KOPT-K1 (cell line): ENCODE measurements around the gene ABCA1.

Experiments
- H3K27ac ChIP-seq: fragments of 200-600 bp; sonication (generic); 2 replicates; pipeline ENCODE4 v1.5.1; 2016; ENCODE audit warnings: antibody characterized with exemption, mild to moderate bottlenecking, low read depth, low read length; ENCODE audit not compliant: poor library complexity, severe bottlenecking
- H3K36me3 ChIP-seq: fragments of 200-600 bp; sonication (generic); 2 replicates; pipeline ENCODE4 v1.5.1; 2017; ENCODE audit warnings: antibody characterized with exemption, mild to moderate bottlenecking, low read length, moderate library complexity; ENCODE audit not compliant: insufficient read depth
- H3K9me3 ChIP-seq: fragments of 200-600 bp; sonication (generic); 2 replicates; pipeline ENCODE4 v1.5.1; 2017; ENCODE audit warnings: antibody characterized with exemption, low read length, mild to moderate bottlenecking; ENCODE audit not compliant: insufficient read depth, poor library complexity, severe bottlenecking

Gene ABCA1

GRCh38 chr9:104747565-104748358 is 180.2 kb downstream of the ABCA1 start, which contains the start of gene NIPSNAP3A:
Gene NIPSNAP3A, plus strand, starts transcription at chr9:104747683. Its CDS starts 110 bp downstream, at chr9:104747793.
- no peaks in the 10 kb centered on the region for H3K9me3 ChIP-seq
- peaks cover 15% of the 10 kb centered on the region for H3K36me3 ChIP-seq
- H3K27ac ChIP-seq = peak within 1 kb of the TSS; percentile 94

DNA sequence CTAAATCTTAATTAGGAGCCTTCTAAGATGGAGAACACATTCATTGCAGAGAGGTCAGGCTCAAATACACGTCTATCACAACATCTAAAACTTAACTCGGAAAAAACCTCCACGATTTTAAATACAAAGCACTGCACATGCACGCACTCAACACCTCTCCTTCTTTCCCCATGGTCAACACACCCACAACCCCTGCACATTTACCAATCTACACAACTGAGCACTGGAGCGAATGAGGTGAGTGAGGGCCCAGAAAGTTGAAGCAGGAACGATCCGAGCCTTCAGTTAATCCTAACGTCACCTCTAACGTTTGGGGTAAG is 180.8 kb downstream of the ABCA1 start:
- Histone ChIP-seq H3K36me3 (peaks cover 9% of the 10 kb centered on the region; the same call in 1 of the 2 replicates), H3K27ac (peak overlapping the region; percentile 94), H3K9me3 (no peaks in the 10 kb centered on the region)

DNA sequence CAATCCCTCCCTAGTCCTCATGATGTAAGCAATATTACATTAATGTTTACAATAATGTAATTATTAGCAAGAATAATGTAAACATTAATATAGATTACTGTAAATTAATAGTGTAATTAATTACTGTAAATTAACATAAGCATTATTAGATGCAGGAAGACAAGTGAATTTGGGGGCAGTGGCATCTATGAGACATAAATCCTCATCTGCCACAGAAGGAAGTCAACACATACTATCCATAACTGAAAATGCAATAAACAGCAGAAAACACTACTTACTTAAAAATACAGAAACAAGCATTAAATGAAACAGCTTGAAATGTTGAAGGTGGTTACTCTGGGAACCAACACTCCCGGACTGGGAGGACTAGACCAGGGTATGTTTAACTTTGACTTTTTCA is 181.2 kb downstream of the ABCA1 start:
- peaks cover 7% of the 10 kb centered on the region; the same call in 1 of the 2 replicates for H3K36me3 ChIP-seq
- no peaks in the 10 kb centered on the region for H3K9me3 ChIP-seq
- H3K27ac ChIP-seq = peak overlapping the region; percentile 94

DNA sequence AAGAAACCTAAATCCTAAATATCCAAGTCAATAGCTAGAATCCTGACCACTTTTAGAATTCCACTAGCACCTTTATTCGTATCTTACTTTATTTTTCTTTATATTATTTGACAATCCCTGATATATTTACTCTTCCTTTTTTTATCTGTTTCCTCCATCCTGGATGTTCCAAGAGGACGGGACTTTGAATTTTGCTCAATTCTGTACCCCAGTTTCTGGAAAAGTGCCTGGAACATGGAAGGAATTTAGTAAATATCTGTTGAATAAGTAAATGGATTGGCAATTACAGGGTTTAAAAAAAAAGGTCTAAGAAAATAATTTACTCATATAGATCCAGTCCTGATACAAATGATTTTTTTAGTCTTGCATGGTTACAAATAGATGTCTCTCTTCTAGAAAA is 181.7 kb downstream of the ABCA1 start:
- H3K36me3 ChIP-seq = peaks cover 2% of the 10 kb centered on the region; the same call in 1 of the 2 replicates
- no peaks in the 10 kb centered on the region for H3K9me3 ChIP-seq
- no peak overlapping the region for H3K27ac ChIP-seq

- H3K36me3 ChIP-seq = no peaks in the 10 kb centered on the region
- no peaks in the 10 kb centered on the region for H3K9me3 ChIP-seq
- no peak overlapping the region for H3K27ac ChIP-seq
These were observed 182.1 kb downstream of the ABCA1 start for GRCh38 chr9:104745852-104746251.

GRCh38 chr9:104743376-104743985 is 184.5 kb downstream of the ABCA1 start:
- Histone ChIP-seq H3K36me3 (no peaks in the 10 kb centered on the region), H3K27ac (no peak overlapping the region), H3K9me3 (no peaks in the 10 kb centered on the region)

DNA sequence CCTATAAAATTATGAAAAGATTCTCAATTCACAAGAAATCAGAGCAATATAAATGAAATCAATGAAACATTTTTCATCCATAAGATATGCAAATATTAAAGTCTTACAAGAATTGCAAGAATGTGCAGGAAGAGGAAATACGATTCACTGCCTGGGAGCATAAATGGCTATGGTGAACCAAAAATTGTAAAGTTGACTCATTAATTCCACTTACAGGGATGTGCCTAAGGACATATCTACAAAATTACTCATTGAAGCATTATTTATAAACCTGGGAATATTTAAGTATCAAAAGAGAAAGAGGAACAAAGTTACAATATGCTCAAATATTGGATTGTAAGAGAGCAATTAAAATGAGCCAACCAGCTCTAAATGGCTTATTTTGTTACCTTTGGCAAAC is 187.3 kb downstream of the ABCA1 start:
- H3K36me3 ChIP-seq = no peaks in the 10 kb centered on the region
- H3K27ac ChIP-seq = no peak overlapping the region
- H3K9me3 ChIP-seq = no peaks in the 10 kb centered on the region

- Histone ChIP-seq H3K9me3 (no peaks in the 10 kb centered on the region), H3K36me3 (no peaks in the 10 kb centered on the region)
These were observed 189.5 kb downstream of the ABCA1 start for GRCh38 chr9:104738452-104738851.

More at GRCh38 chr9:104738452-104738851, 189.5 kb downstream of the ABCA1 start:
- no peak overlapping the region for H3K27ac ChIP-seq
